Stomach (tissue), 4 donors: Measurements from ENCODE around the gene ST6GALNAC5.

Experiments
- EP300 ChIP-seq: sonication (generic); formaldehyde crosslinking; IDR thresholded peaks from one replicate; pipeline ENCODE4 v1.6.1; 2017; ENCODE audit warnings: antibody characterized with exemption
- POLR2A ChIP-seq, 4 donors: fragments of 450-650 bp; IDR thresholded peaks; one replicate each; pipeline ENCODE4 v1.6.1; 2016; ENCODE audit warnings: antibody characterized with exemption in 4 of 4, control low read depth in 2 of 4, mild to moderate bottlenecking in 1 of 4, moderate library complexity in 1 of 4
- POLR2AphosphoS5 ChIP-seq, 3 donors: sonication (generic); formaldehyde crosslinking; IDR thresholded peaks; one replicate each; pipeline ENCODE4 v1.6.1; 2016; ENCODE audit warnings: antibody characterized with exemption in 3 of 3
- TF ChIP-seq, protein P1 (sequence below), 7 experiments: fragments of 450-650 bp in 4 of 7; fragments of 200-600 bp in 3 of 7; sonication (generic) in 3 of 7; IDR thresholded peaks; one replicate each; pipeline ENCODE4 v1.5.1; 2016 to 2019; ENCODE audit warnings: antibody characterized with exemption in 7 of 7, control low read depth in 2 of 7, mild to moderate bottlenecking in 1 of 7

DNA sequence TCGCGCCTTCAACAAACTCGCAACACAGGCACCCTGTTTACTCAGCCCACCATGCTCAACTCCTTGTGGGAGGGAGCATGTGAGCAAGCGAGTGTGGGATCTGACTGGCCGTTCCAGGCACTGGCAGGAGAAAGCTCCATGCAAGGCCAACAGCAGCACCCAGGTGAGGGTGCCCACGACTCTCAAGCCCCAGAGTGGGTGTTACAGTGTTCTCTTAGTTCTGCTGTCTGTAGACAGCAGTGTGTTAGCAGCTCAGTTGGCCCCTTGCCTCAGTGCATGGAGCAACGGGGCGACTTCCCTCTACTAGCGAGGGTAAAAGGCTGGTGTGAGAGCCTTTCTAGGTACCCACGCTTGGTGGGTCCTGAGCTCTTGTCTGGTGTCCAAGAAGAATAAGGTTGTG, 237.4 kb downstream of the ST6GALNAC5 start:
- no peak for TF ChIP-seq POLR2AphosphoS5 (IDR thresholded peaks at IDR 0.05)
- TF ChIP-seq, protein P1, sequence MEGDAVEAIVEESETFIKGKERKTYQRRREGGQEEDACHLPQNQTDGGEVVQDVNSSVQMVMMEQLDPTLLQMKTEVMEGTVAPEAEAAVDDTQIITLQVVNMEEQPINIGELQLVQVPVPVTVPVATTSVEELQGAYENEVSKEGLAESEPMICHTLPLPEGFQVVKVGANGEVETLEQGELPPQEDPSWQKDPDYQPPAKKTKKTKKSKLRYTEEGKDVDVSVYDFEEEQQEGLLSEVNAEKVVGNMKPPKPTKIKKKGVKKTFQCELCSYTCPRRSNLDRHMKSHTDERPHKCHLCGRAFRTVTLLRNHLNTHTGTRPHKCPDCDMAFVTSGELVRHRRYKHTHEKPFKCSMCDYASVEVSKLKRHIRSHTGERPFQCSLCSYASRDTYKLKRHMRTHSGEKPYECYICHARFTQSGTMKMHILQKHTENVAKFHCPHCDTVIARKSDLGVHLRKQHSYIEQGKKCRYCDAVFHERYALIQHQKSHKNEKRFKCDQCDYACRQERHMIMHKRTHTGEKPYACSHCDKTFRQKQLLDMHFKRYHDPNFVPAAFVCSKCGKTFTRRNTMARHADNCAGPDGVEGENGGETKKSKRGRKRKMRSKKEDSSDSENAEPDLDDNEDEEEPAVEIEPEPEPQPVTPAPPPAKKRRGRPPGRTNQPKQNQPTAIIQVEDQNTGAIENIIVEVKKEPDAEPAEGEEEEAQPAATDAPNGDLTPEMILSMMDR (IDR thresholded peaks at IDR 0.05), result no peak
- TF ChIP-seq POLR2A (IDR thresholded peaks at IDR 0.05), result no peak
- TF ChIP-seq EP300, result no peak
